GM18909 (cell line): ENCODE measurements around the gene SLC44A1.
A peak's percentile ranks its signal among the peaks of the same experiment; 100 is the strongest.

Experiments used
- ATAC-seq: cut with Tn5 transposase; IDR thresholded peaks from one replicate; pipeline ENCODE4 v1.9.1; 2021; ENCODE audit warnings: mild to moderate bottlenecking; ENCODE audit not compliant: unreplicated experiment, poor library complexity

Gene SLC44A1

DNA sequence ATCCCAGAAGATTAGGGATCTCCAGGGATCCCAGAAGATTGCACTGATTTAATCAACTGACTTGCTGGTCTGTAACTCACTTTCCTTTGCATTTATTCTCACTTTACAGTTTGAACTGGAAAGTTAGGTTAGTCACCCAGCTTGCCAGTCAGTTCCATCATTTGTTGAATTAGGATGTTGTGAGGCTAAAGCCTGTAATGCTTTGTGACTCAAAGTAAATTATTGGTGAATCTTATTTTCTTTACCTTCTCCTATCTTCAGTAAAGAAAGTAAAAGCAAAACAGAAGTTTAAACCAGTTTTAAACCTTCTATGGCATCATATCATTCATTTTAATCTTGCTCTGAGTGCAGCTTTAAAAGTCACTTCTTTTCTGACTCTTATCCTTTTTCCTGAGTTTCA lies 85.8 kb downstream of the SLC44A1 start:
- peak; percentile 24 for ATAC-seq

- peak; percentile 67 for ATAC-seq
Measured at GRCh38 chr9:105330755-105331154, 86.3 kb downstream of the SLC44A1 start.

DNA sequence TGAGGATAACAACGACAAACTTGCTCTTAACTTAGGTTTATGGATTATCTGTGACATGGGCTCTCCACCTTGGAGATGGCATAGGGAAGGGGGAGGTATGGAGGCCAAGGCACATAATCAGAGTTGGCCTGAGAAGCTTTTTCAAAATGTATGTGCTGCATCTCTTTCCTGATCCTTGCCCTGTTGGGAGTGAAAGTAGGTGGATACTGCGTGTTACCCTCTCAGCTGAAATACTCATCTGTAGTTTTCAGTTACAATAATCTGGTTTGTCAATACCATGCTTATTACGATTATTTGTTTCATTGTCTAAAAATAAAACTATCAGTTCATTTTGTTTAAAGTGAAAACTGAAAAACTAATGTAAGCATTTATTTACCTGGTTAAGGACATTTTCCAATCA lies 86.7 kb downstream of the SLC44A1 start:
- ATAC-seq: peak; percentile 43

GRCh38 chr9:105331755-105332154 lies 87.3 kb downstream of the SLC44A1 start:
- no peak for ATAC-seq

- ATAC-seq: no peak
Measured at GRCh38 chr9:105332471-105332870, 88.0 kb downstream of the SLC44A1 start.

DNA sequence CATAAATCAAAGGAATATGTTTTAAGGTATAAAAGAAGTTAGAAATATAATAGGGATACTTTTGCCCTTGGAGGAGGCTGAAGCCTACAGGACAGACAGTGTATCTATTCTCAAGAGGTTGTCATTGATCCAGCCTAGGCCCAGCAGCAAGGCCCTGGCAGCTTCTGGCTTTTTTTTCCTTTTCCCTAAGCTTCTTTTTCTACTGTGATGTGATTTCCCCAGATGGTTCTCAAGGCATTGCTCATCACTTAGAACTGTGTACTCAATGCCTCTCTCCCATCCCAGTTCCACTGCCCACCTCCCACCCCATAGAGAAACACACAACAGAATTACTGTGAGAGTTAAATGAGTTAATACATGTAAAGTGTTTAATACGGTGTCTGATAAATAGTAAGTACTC lies 88.6 kb downstream of the SLC44A1 start:
- ATAC-seq: no peak

DNA sequence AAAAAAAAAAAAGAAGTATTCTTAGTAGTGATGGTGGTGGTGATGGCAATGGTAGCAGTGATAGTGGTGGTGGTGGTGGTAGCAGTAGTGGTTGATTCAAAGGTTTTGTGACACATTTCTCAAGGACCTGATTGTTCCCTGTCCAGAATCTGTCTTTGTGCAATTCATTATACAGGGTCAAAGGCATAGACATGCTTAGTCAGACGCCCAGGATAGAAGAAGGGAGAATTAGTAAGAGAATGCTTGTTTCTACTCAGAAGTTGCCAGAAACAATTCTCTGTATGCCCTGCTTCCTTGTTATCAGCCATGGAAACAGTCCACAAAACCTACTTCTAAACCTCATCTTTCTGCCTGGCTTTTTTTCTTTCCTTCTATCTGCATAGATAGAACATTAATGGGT lies 89.4 kb downstream of the SLC44A1 start:
- no peak for ATAC-seq

GRCh38 chr9:105338308-105338707 lies 93.9 kb downstream of the SLC44A1 start:
- ATAC-seq: no peak

- ATAC-seq: no peak
Measured at GRCh38 chr9:105339849-105340248, 95.4 kb downstream of the SLC44A1 start.

DNA sequence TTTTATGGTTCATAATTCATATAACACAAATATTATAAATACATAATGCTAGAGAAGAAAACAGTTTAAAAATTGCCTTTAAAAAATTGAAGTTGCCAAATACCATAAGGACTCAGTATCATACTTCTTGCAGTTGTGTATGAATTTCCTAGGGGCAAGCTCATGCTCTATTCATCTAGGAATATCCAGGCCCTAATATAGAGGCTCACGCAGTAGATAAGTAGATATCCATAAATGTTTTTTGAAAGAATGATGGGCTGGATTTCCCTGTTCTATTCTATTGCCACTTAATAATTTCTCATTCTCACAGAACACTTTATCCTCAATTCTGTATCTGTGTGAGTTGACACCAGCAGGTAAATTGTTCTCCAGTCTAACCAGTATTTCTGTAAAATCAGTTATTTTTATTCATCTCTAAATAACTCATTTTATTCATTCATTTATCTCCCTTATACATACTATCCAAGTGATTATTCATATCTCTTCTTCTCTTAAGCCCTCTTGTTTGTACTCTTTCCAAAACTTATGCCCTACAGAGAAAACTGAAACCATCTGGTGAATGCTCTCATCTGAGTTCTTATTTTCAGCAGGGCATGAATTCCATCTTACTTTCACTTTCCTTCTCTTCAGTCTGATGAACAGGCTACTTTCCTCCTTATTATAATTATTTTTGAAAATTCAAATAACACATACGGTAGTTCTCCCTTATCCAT lies 97.1 kb downstream of the SLC44A1 start:
- peak; percentile 71 for ATAC-seq

- ATAC-seq: peak; percentile 29
Measured at GRCh38 chr9:105342147-105342505, 97.7 kb downstream of the SLC44A1 start.

DNA sequence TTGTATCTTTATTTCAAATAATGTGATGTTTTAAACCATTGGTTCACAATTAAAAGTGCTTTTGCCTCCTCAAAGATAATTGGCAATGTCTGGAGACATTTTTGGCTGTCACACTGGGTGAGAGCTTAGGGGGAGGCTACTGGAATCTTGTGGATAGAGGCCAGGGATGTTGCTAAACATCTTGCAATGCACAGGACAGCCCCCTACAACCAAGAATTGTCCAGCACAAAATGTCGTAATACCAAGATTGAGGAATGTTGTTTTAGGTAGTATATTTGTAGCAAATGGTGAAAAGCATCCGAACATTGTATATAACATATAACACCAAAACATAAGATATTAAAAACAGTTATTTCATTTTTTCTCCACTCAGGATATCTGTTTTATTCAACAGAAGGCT lies 99.8 kb downstream of the SLC44A1 start:
- ATAC-seq: no peak

DNA sequence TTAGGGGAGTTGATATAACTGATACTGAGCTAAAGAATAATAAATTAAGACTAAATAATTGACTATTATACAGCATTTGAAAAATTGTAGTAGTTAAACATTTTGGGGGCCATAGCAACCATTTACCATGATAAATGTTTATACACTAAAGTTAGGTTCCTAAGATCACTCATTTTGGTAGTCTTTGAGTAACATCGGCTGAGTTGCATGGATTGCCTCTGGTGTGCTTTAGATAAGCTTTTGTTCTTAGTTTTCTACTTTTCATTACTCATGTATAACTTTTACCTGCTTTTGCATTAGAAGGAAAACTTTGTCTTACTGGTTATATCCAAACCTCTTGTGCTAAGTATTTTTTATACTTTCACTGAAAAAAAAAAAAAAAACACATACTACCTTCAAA lies 101.2 kb downstream of the SLC44A1 start:
- ATAC-seq: no peak

GRCh38 chr9:105346273-105346672 lies 101.8 kb downstream of the SLC44A1 start:
- no peak for ATAC-seq

DNA sequence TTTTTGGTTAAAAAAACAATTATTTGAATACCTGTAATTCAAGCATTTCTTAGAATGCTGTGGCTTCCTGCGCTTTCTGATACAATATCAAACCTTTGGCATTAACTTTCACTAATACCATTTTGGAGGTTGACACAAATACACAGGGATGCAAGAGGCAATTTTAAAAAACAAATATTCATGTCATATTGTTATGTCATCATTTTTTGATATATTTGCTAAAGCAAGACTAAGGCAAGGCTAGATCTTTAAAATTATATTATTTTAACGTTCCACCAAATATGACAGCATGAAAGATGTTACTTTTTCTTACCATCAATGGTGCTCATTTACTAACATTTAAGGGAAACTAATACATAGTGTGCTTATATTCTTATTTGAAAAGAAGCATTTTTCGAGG lies 110.0 kb downstream of the SLC44A1 start:
- ATAC-seq: no peak

DNA sequence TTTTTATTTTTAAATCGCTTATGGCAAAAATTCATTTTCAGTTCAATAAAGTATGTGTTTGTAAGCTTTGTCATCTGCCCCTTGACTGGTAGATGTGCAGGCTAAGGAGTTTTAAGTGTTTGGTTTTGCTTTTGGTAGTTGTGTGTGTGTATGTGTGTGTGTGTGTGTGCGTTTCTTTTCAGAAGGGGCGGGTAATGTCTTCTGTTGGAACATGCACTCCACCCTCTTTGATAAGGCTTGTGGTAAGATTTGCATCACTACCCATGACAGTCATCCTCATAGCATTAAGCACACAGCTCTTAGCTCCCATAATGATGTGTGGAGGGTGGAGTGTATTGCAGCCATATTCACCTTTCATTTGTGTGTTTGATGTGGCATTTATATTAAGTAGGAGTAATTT lies 111.3 kb downstream of the SLC44A1 start:
- peak; percentile 65 for ATAC-seq

GRCh38 chr9:105357937-105358336 lies 113.5 kb downstream of the SLC44A1 start:
- ATAC-seq: peak; percentile 93

GRCh38 chr9:105359892-105360291 lies 115.4 kb downstream of the SLC44A1 start:
- peak; percentile 44 for ATAC-seq

DNA sequence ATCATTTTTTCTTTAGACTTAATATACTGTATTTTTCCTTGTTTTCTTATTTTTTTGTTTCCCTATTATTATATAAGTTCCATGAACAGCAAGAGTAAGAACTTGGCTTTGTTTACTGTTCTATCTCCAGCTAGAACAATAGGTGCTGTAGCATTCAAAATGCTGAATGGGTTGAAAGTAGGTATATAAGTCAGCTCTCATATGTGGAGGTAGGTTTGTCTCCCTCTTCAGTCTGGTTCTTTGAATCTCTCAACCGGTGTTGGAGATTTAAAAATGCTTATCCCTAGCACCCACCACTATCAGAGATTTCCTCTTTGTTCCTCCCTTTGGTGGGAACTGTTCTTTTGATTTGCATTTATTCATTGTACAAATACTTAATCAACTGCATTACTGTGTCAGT lies 115.9 kb downstream of the SLC44A1 start:
- no peak for ATAC-seq

DNA sequence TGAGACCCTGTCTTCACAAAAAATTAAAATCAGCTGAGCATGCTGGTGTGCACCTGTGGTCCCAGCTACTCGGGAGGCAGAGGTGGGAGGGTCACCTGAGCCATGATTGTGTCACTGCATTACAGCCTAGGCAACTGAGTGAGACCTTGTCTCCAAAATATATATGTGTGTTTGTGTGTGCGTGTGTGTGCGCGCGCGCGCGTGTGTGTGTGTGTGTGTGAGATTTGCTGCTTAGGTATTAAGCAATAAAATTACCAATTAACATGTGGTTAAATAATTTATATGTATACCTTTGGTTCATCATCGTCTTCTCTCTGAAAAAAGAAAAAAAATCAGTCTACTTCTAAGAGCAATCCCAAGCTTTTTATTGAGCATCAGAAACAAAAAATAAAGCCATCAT lies 117.4 kb downstream of the SLC44A1 start:
- no peak for ATAC-seq

DNA sequence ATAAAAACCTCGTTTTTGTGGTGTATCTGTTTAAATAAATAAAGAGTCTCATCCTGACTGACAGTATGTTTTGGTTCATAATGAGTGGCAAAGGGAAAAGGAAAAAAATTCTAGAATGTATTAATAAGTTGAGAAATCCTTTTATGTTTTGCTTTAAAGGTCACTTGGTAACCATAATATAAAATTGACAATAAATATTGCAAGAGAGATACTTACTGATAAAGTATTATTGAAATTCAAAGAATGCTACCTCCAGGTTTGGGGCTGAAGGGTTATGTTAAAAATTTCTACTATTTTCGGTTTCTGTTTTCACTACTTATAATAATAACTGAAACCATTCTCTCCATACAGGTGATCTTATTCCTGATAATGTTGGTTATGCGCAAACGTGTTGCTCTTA lies 118.0 kb downstream of the SLC44A1 start:
- ATAC-seq: no peak

GRCh38 chr9:105363837-105364236 lies 119.4 kb downstream of the SLC44A1 start:
- ATAC-seq: no peak

GRCh38 chr9:105369911-105370310 lies 125.5 kb downstream of the SLC44A1 start:
- no peak for ATAC-seq
